ENCODE results near the gene ACOT8. TPM values are rescaled to one million over a fixed set of nuclear protein-coding genes. Genes with fewer than 3 reads are reported as not detected.

ACOT8 gene
- total and polyA plus RNA-seq, 9 of the 15 experiments (the other 6 are each of a cell fraction or from before 2014, with no cell fraction given), result 8.2 to 46.7 (median 20.7) TPM

- H3K9me3 ChIP-seq (replicated peaks; ENCODE audit: control insufficient read depth, insufficient read depth, low read depth, low read length), result peaks cover 5% of the 10 kb centered on the region
- in situ Hi-C loops (cut with MboI) (no loop called here), intact Hi-C loops (cut with micrococcal nuclease) (no loop called here)
- TF ChIP-seq PRMT5 (CRISPR knock-in tag; IDR thresholded peaks at IDR 0.05) (no peak), ZNF318 (IDR thresholded peaks at IDR 0.05; ENCODE audit: borderline replicate concordance in 1 of 2, low read depth in 1 of 2) (no peak), EZH2 (IDR thresholded peaks at IDR 0.05; ENCODE audit: borderline replicate concordance, low read depth, low read length) (no peak), GATA2 (CRISPR knock-in tag; IDR thresholded peaks at IDR 0.05) (no peak), ATF2 (CRISPR knock-in tag; IDR thresholded peaks at IDR 0.05) (no peak), MEF2A (IDR thresholded peaks at IDR 0.05; ENCODE audit: control insufficient read depth, low read depth, low read length) (no peak), ZBTB43 (CRISPR knock-in tag; IDR thresholded peaks at IDR 0.05) (no peak), CBX1 (IDR thresholded peaks at IDR 0.05; ENCODE audit: low read depth) (no peak)
- H3K9me1 ChIP-seq (ENCODE audit: control insufficient read depth, insufficient read depth, low read length), result peaks cover 3% of the 10 kb centered on the region
- DNase-seq (ENCODE audit: extremely low read depth in 1 of 4, low spot score in 3 of 4), result no peak
- no peak overlapping the region for H3K9ac ChIP-seq (ENCODE audit: insufficient read depth in 1 of 2, low read depth in 2 of 2, low read length in 2 of 2)
- no peak overlapping the region for H2AFZ ChIP-seq (ENCODE audit: low read depth, low read length)
- H3K79me2 ChIP-seq (ENCODE audit: control insufficient read depth, insufficient read depth, low read length), result no peaks in the 10 kb centered on the region
- peaks cover 34% of the 10 kb centered on the region; the same call in 2 of the 3 replicates for H3K36me3 ChIP-seq (ENCODE audit: control insufficient read depth, insufficient read depth, low read length)
- FAIRE-seq, result no peak
- ATAC-seq, result no peak
- H3K27ac ChIP-seq (ENCODE audit: extremely low read depth, low read depth, low read length), result no peak overlapping the region
- ChIA-PET POLR2A (interaction anchor here (1.2 kb wide), 1 partner anchor 11 kb away, joined by 3 read pairs; no protein-coding TSS in a partner anchor), CTCF (ENCODE audit: low intra/inter-chr PET ratio) (no interaction called here)
- H3K4me3 ChIP-seq, result no peak overlapping the region
- H4K20me1 ChIP-seq (replicated peaks; ENCODE audit: control insufficient read depth, insufficient read depth, low read length), result no peaks in the 10 kb centered on the region
- no peaks in the 10 kb centered on the region for H3K27me3 ChIP-seq (ENCODE audit: control insufficient read depth in 2 of 2, insufficient read depth in 2 of 2, low read length in 2 of 2)
- H3K4me1 ChIP-seq (replicated peaks in 1 of 2; ENCODE audit: control insufficient read depth in 2 of 2, insufficient read depth in 2 of 2, low read length in 2 of 2), result peaks cover 2 to 11% of the 10 kb centered on the region in 2 experiments; a peak in 2 of 5 replicates
- H3K4me2 ChIP-seq (ENCODE audit: insufficient read depth, low read length), result no peak overlapping the region
- no TSS peak for BruUV-seq (replicated peaks)
These were observed 11.7 kb downstream of the ACOT8 start for GRCh38 chr20:45845452-45845851.

All from K562 (cell line).